ENCODE results near the gene ZNF639. TPM values are rescaled to one million over a fixed set of nuclear protein-coding genes. Genes with fewer than 3 reads are reported as not detected.

ZNF639 gene
- total RNA-seq, 4 donors from 2014 or later = 50.0 to 78.2 (median 58.8) TPM

GRCh38 chr3:179333084-179333483, 10.3 kb downstream of the ZNF639 start:
- H3K36me3 ChIP-seq = peaks cover 54 to 89% (median 63%) of the 10 kb centered on the region in 4 donors
- 88% methylated on average over 2 of the region's 2 CpGs for WGBS

GRCh38 chr3:179336345-179336929, 13.6 kb downstream of the ZNF639 start:
- intact Hi-C loops (cut with DNase I) = no loop called here
- H3K27me3 ChIP-seq = no peaks in the 10 kb centered on the region
- peaks cover 7 to 28% (median 17%) of the 10 kb centered on the region in 4 donors for H3K4me1 ChIP-seq
- no peaks in the 10 kb centered on the region for H3K9me3 ChIP-seq
- WGBS = 58% methylated on average over 1 of the region's 1 CpG
- H3K27ac ChIP-seq (replicated peaks in 1 of 4) = peak overlapping the region in 3 of 4 donors; percentile 17 to 67 (median 58)
- H3K4me3 ChIP-seq = no peak overlapping the region
- H3K36me3 ChIP-seq = peaks cover 23 to 56% (median 34%) of the 10 kb centered on the region in 4 donors
- DNase-seq (ENCODE audit: extremely low spot score) = no peak
- TF ChIP-seq POLR2A (IDR thresholded peaks at IDR 0.05; ENCODE audit: low read depth) (no peak), CTCF (IDR thresholded peaks at IDR 0.05) (no peak), POLR2AphosphoS5 (IDR thresholded peaks at IDR 0.05) (no peak), EP300 (IDR thresholded peaks at IDR 0.05) (no peak)

More at GRCh38 chr3:179333084-179333483, 10.3 kb downstream of the ZNF639 start:
- DNase-seq (ENCODE audit: extremely low spot score) = no peak
- no peaks in the 10 kb centered on the region for H3K27me3 ChIP-seq
- TF ChIP-seq EP300 (IDR thresholded peaks at IDR 0.05) (no peak), POLR2AphosphoS5 (IDR thresholded peaks at IDR 0.05) (no peak), CTCF (IDR thresholded peaks at IDR 0.05) (no peak)
- peaks cover 7 to 28% (median 18%) of the 10 kb centered on the region in 4 donors for H3K4me1 ChIP-seq
- no peaks in the 10 kb centered on the region for H3K9me3 ChIP-seq
- intact Hi-C loops (cut with DNase I) = no loop called here
- H3K27ac ChIP-seq (replicated peaks in 1 of 4) = no peak overlapping the region
- H3K4me3 ChIP-seq = no peak overlapping the region

- intact Hi-C loops (cut with DNase I) = loop anchor here (2.0 to 10.0 kb wide), 3 partner anchors 25 to 217 kb away; partner anchors contain the start of genes ACTL6A, GNB4 and ZNF639
- under 1% methylated on average over 27 of the region's 63 CpGs for WGBS
- peak; percentile 99 for DNase-seq (ENCODE audit: extremely low spot score)
- Histone ChIP-seq H3K27ac (replicated peaks in 1 of 4) (peak within 1 kb of the TSS; percentile 88 to 91 (median 88)), H3K36me3 (peaks cover 11 to 33% (median 22%) of the 10 kb centered on the region in 4 donors), H3K4me3 (peak within 1 kb of the TSS; percentile 77 to 94 (median 88)), H3K4me1 (peaks cover 13 to 24% (median 15%) of the 10 kb centered on the region in 4 donors), H3K27me3 (no peaks in the 10 kb centered on the region), H3K9me3 (no peaks in the 10 kb centered on the region)
- TF ChIP-seq EP300 (IDR thresholded peaks at IDR 0.05) (no peak), POLR2AphosphoS5 (IDR thresholded peaks at IDR 0.05) (peak; percentile 90 to 95)
Measured at GRCh38 chr3:179347345-179348194, 24.7 kb downstream of the ZNF639 start, which contains the start of gene MFN1. Gene MFN1 (plus strand): TSS chr3:179347709. CDS start chr3:179348852, 1,143 bp downstream.

GRCh38 chr3:179348325-179349013, 25.6 kb downstream of the ZNF639 start:
- Histone ChIP-seq H3K27ac (replicated peaks in 1 of 4) (peak overlapping the region; percentile 88 to 91 (median 88)), H3K27me3 (no peaks in the 10 kb centered on the region), H3K36me3 (peaks cover 12 to 42% (median 30%) of the 10 kb centered on the region in 4 donors), H3K4me3 (peak overlapping the region; percentile 77 to 94 (median 88)), H3K9me3 (no peaks in the 10 kb centered on the region), H3K4me1 (peaks cover 13 to 24% (median 15%) of the 10 kb centered on the region in 4 donors)
- TF ChIP-seq POLR2A (IDR thresholded peaks at IDR 0.05; ENCODE audit: low read depth) (no peak), POLR2AphosphoS5 (IDR thresholded peaks at IDR 0.05) (no peak), CTCF (IDR thresholded peaks at IDR 0.05) (no peak), EP300 (IDR thresholded peaks at IDR 0.05) (no peak)
- intact Hi-C loops (cut with DNase I) = loop anchor here (10.0 kb wide), 2 partner anchors 106 to 216 kb away; partner anchors contain the start of genes ACTL6A and GNB4
- DNase-seq (ENCODE audit: extremely low spot score) = no peak
- WGBS = 40% methylated on average over 5 of the region's 5 CpGs

All from esophagus muscularis mucosa (tissue), 4 donors.